CD8-positive, alpha-beta memory T cell (primary cell): Measurements from ENCODE around the gene PIGN. TPM values are rescaled to one million over a fixed set of nuclear protein-coding genes. Genes with fewer than 3 reads are reported as not detected.
A peak's percentile ranks its signal among the peaks of the same experiment; 100 is the strongest.
"Not testable (repeated sequence)": the region's sequence is repeated elsewhere in the genome, so short reads cannot be mapped to it uniquely, and the experiment has no call there.

Experiments used
- CTCF ChIA-PET: fragments of 350-600 bp; sonication (Branson Sonifier 250); formaldehyde crosslinking; loops from one replicate; lab custom pipeline; 2021; ENCODE audit warnings: antibody characterized with exemption; lab: Charles Lee
- POLR2A ChIA-PET: fragments of 350-600 bp; sonication (Branson Sonifier 250); formaldehyde crosslinking; loops from one replicate; lab custom pipeline; 2021; ENCODE audit warnings: antibody characterized with exemption; lab: Charles Lee
- DNase-seq, 5 donors: peaks; one replicate each; pipeline versions ENCODE4 v3.0.0 to v3.0.0-alpha.2; 2020 to 2022; ENCODE audit warnings: mixed read lengths in 1 of 5
- H3K27ac ChIP-seq: one replicate; pipeline ENCODE4 v1.7.0; 2013; ENCODE audit warnings: low read depth, mild to moderate bottlenecking, low read length, moderate library complexity
- H3K27me3 ChIP-seq: 2 replicates; pipeline ENCODE4 v1.7.0; 2013; ENCODE audit warnings: low read length, mild to moderate bottlenecking; ENCODE audit not compliant: insufficient read depth, poor library complexity, severe bottlenecking
- H3K36me3 ChIP-seq: 2 replicates; pipeline ENCODE4 v1.7.0; 2013; ENCODE audit warnings: mild to moderate bottlenecking, low read length, moderate library complexity; ENCODE audit not compliant: insufficient read depth
- H3K4me1 ChIP-seq: 2 replicates; pipeline ENCODE4 v1.7.0; 2013; ENCODE audit warnings: mild to moderate bottlenecking, low read length, moderate library complexity; ENCODE audit not compliant: insufficient read depth
- H3K4me3 ChIP-seq: 2 replicates; pipeline ENCODE4 v1.7.0; 2013; ENCODE audit warnings: mild to moderate bottlenecking, low read length
- H3K9me3 ChIP-seq: 2 replicates; pipeline ENCODE4 v1.7.0; 2013; ENCODE audit warnings: mild to moderate bottlenecking, low read length
- H3K27ac Mint-ChIP-seq, 8 donors: one replicate each; pipeline ENCODE4 v1.8.0; 2020 to 2021; ENCODE audit warnings: mixed read lengths in 8 of 8, mild to moderate bottlenecking in 6 of 8, inconsistent platforms in 3 of 8, moderate library complexity in 3 of 8
- H3K27me3 Mint-ChIP-seq, 2 donors: one replicate each; pipeline ENCODE4 v1.8.0; 2020 to 2021; ENCODE audit warnings: mixed read lengths in 2 of 2, mild to moderate bottlenecking in 1 of 2, moderate library complexity in 1 of 2
- H3K36me3 Mint-ChIP-seq, 3 donors: one replicate each; pipeline ENCODE4 v1.8.0; 2020 to 2021; ENCODE audit warnings: mixed read lengths in 3 of 3, inconsistent platforms in 1 of 3, mild to moderate bottlenecking in 1 of 3
- H3K4me1 Mint-ChIP-seq, 3 donors: one replicate each; pipeline ENCODE4 v1.8.0; 2020 to 2021; ENCODE audit warnings: mixed read lengths in 3 of 3, inconsistent platforms in 1 of 3, mild to moderate bottlenecking in 1 of 3
- H3K4me3 Mint-ChIP-seq, 7 donors: one replicate each; pipeline ENCODE4 v1.8.0; 2020 to 2021; ENCODE audit warnings: mixed read lengths in 7 of 7, mild to moderate bottlenecking in 6 of 7, moderate library complexity in 4 of 7, inconsistent platforms in 2 of 7
- H3K9me3 Mint-ChIP-seq, 5 donors: one replicate each; pipeline ENCODE4 v1.8.0; 2020 to 2022; ENCODE audit warnings: mixed read lengths in 5 of 5, mild to moderate bottlenecking in 3 of 5, moderate library complexity in 2 of 5, inconsistent platforms in 1 of 5
- polyA plus RNA-seq: library from polyadenylated mRNA; unstranded; fragments of 300-500 nt; fragmentation: Illumina TruSeq; gene quantifications from one replicate; pipeline ENCODE4 v1.2.3, GENCODE V29; 2021
- total RNA-seq, 2 experiments: library from RNA; stranded (reverse); gene quantifications; one replicate each; pipeline ENCODE4 v1.2.3, GENCODE V29; 2021

PIGN gene
- total and polyA plus RNA-seq, 3 experiments from 2014 or later, result 11.4 to 24.2 (median 23.2) TPM

DNA sequence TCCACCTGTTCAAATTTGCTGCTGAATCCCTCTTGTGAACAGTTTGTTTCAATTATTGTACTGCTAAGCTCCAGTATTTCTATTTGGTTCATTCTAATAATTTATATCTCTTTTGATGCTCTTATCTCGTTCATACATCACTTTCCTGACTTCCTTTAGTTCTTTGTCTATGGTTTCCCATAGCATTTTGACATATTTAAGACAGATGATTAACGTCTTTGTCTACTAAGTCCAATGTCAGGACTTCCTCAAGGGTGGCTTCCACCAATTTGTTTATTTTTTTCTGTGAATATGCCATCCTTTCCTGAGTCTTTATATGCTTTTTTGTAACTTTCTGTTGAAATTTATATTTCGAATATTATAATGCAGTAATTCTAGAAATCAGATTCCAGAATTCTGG lies 9.6 kb downstream of the PIGN start:
- ChIA-PET POLR2A (no interaction called here), CTCF (no interaction called here)
- H3K27me3 Mint-ChIP-seq, result no peaks in the 10 kb centered on the region

DNA sequence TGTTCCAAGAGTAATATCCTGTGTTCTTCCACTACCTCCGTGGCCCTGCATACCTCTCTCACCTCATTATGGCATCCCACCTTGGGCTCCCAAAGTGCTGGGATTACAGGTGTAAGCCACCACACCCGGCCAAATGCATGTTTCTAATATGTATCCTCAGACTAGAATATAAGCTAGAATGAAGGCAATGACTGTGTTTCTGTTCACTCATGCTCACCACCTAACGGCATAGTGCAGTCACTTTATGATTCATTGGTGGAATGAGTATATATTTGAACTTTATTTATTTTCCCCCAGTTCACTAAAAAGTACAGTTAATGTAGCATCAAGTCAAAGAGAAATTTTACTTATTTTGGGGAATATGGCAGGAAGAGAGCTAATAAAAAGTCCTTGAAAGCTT lies 11.3 kb downstream of the PIGN start:
- DNase-seq, result no peak
- H3K4me3 ChIP-seq, result no peak overlapping the region
- no peaks in the 10 kb centered on the region for H3K9me3 Mint-ChIP-seq

More for the DNA sequence above, 9.6 kb downstream of the PIGN start:
- H3K36me3 ChIP-seq, result no peaks in the 10 kb centered on the region
- H3K27ac Mint-ChIP-seq, result no peak overlapping the region
- peaks cover 4 to 14% (median 5%) of the 10 kb centered on the region in 3 donors for H3K4me1 Mint-ChIP-seq
- no peak for DNase-seq
- H3K9me3 ChIP-seq, result no peaks in the 10 kb centered on the region
- H3K4me1 ChIP-seq, result no peaks in the 10 kb centered on the region
- no peak overlapping the region for H3K27ac ChIP-seq
- H3K36me3 Mint-ChIP-seq, result peaks cover 0 to 10% (median 3%) of the 10 kb centered on the region in 3 donors
- H3K9me3 Mint-ChIP-seq, result no peaks in the 10 kb centered on the region
- H3K4me3 ChIP-seq, result no peak overlapping the region
- H3K27me3 ChIP-seq, result no peaks in the 10 kb centered on the region
- no peak overlapping the region for H3K4me3 Mint-ChIP-seq

DNA sequence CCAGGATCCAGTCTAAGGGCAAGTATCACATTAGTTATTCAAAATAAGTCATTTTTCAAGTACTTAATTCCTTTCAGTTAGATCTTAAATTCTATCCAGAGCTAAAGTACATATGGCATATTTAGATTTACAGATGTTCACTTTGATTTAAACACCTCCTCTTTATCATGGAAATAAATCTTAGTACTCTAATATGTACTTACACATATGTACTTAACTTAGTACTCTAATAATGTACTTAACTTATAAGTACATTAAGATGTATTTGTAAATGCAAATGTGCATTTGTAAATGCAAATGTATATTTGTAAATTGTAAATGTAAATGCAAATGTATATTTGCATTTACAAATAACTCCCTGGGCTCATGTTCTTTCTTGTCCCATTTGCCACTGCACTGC lies 14.6 kb downstream of the PIGN start:
- DNase-seq, result no peak
- Mint-ChIP-seq H3K9me3 (peaks cover 0 to 2% (median 0%) of the 10 kb centered on the region in 5 donors), H3K36me3 (peaks cover 3 to 4% (median 4%) of the 10 kb centered on the region in 3 donors), H3K27ac (no peak overlapping the region), H3K27me3 (no peaks in the 10 kb centered on the region), H3K4me3 (no peak overlapping the region), H3K4me1 (peaks cover 3 to 11% (median 7%) of the 10 kb centered on the region in 3 donors)
- Histone ChIP-seq H3K9me3 (no peaks in the 10 kb centered on the region), H3K4me1 (no peaks in the 10 kb centered on the region), H3K4me3 (no peak overlapping the region), H3K27me3 (no peaks in the 10 kb centered on the region), H3K36me3 (no peaks in the 10 kb centered on the region), H3K27ac (no peak overlapping the region)
- ChIA-PET POLR2A (no interaction called here), CTCF (no interaction called here)

More for the DNA sequence above, 11.3 kb downstream of the PIGN start:
- no peaks in the 10 kb centered on the region for H3K27me3 Mint-ChIP-seq
- ChIA-PET CTCF (no interaction called here), POLR2A (interaction anchor here (0.5 kb wide), 1 partner anchor 720 kb away, joined by 3 read pairs; no protein-coding TSS in a partner anchor)
- H3K4me1 ChIP-seq, result no peaks in the 10 kb centered on the region
- peaks cover 0 to 8% (median 3%) of the 10 kb centered on the region in 3 donors for H3K36me3 Mint-ChIP-seq
- peak overlapping the region in 1 of 8 donors; percentile 23 for H3K27ac Mint-ChIP-seq
- H3K27ac ChIP-seq, result no peak overlapping the region
- H3K36me3 ChIP-seq, result no peaks in the 10 kb centered on the region
- H3K4me1 Mint-ChIP-seq, result peaks cover 4 to 11% (median 5%) of the 10 kb centered on the region in 3 donors
- no peak overlapping the region for H3K4me3 Mint-ChIP-seq
- H3K27me3 ChIP-seq, result no peaks in the 10 kb centered on the region
- no peaks in the 10 kb centered on the region for H3K9me3 ChIP-seq

DNA sequence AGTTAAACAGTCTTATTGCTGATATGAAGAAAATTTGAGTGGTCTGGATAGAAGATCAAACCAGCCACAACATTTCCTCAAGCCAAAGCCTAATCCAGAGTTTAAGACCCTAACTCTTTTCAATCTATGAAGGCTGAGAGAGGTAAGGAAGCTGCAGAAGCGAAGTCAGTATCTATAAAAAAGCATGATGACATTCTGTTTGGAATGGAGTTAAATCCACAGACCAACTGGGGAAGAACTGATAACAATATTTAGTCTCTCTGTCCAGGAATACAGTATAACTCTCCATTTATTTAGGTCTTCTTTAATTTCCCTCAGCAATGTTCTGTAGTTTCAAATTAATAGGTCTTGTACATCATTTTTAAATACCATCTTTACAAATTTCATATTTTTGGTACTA lies 16.0 kb downstream of the PIGN start:
- H3K27ac ChIP-seq, result no peak overlapping the region
- H3K27ac Mint-ChIP-seq, result no peak overlapping the region
- H3K27me3 Mint-ChIP-seq, result no peaks in the 10 kb centered on the region
- H3K9me3 Mint-ChIP-seq, result peaks cover 0 to 4% (median 0%) of the 10 kb centered on the region in 5 donors
- H3K4me1 ChIP-seq, result no peaks in the 10 kb centered on the region
- DNase-seq, result no peak
- H3K4me1 Mint-ChIP-seq, result peaks cover 3 to 7% (median 7%) of the 10 kb centered on the region in 3 donors
- ChIA-PET CTCF (no interaction called here), POLR2A (no interaction called here)
- no peaks in the 10 kb centered on the region for H3K27me3 ChIP-seq
- no peak overlapping the region for H3K4me3 ChIP-seq
- H3K36me3 ChIP-seq, result peaks cover 2% of the 10 kb centered on the region
- peaks cover 6 to 10% (median 8%) of the 10 kb centered on the region in 3 donors for H3K36me3 Mint-ChIP-seq
- H3K9me3 ChIP-seq, result no peaks in the 10 kb centered on the region
- H3K4me3 Mint-ChIP-seq, result no peak overlapping the region

DNA sequence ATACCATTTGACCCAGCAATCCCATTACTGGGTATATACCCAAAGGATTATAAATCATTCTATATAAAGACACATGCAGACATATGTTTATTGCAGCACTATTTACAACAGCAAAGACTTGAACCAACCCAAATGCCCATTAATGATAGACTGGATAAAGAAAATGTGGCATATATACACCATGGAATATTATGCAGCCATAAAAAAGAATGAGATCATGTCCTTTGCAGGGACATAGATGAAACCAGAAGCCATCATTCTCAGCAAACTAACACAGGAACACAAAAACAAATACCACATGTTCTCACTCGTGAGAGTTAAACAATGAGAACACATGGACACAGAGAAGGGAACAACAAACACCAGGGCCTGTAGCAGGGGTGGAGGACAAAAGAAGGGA lies 20.3 kb downstream of the PIGN start:
- H3K27ac ChIP-seq, H3K36me3 ChIP-seq, POLR2A ChIA-PET, H3K4me3 ChIP-seq, H3K4me1 ChIP-seq, H3K4me3 Mint-ChIP-seq, H3K9me3 Mint-ChIP-seq, H3K27me3 Mint-ChIP-seq, H3K27me3 ChIP-seq, H3K9me3 ChIP-seq, H3K27ac Mint-ChIP-seq, DNase-seq: not testable (repeated sequence)
- Mint-ChIP-seq H3K36me3 (peaks cover 9 to 20% (median 14%) of the 10 kb centered on the region in 3 donors), H3K4me1 (peaks cover 17 to 22% (median 17%) of the 10 kb centered on the region in 3 donors)
- CTCF ChIA-PET, result interaction anchor here (0.9 kb wide), 1 partner anchor 84 kb away, joined by 3 read pairs; no protein-coding TSS in a partner anchor

DNA sequence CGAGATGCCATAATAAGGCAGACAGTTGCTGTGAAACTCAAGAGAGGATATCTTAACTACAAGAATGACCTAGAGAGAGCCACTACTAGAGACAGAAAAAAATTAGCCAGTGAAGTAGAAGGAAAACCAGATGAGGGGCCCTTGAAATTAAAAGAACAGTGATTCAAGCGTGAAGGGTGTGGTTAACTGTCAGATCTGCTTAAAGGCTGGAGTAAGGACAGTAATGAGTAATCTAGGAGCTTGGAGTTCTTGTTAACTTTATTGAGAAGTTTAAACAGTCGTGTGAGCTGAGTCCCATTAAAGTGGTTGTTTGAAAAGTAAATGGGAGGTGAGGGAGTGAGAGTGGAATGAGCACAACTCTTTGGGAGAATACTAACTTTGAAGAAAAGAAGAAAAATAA lies 21.3 kb downstream of the PIGN start:
- ChIA-PET CTCF (interaction anchor here (0.9 kb wide), 1 partner anchor 85 kb away, joined by 3 read pairs; no protein-coding TSS in a partner anchor), POLR2A (no interaction called here)
- H3K4me3 ChIP-seq, result no peak overlapping the region
- no peaks in the 10 kb centered on the region for H3K9me3 ChIP-seq
- H3K4me1 ChIP-seq, result no peaks in the 10 kb centered on the region
- no peak overlapping the region for H3K4me3 Mint-ChIP-seq
- peaks cover 17 to 22% (median 17%) of the 10 kb centered on the region in 3 donors for H3K4me1 Mint-ChIP-seq
- H3K27ac ChIP-seq, result no peak overlapping the region
- H3K27ac Mint-ChIP-seq, result no peak overlapping the region
- no peak for DNase-seq
- peaks cover 0 to 4% (median 0%) of the 10 kb centered on the region in 5 donors for H3K9me3 Mint-ChIP-seq
- no peaks in the 10 kb centered on the region for H3K27me3 ChIP-seq
- H3K36me3 Mint-ChIP-seq, result peaks cover 9 to 26% (median 14%) of the 10 kb centered on the region in 3 donors
- H3K36me3 ChIP-seq, result peaks cover 3% of the 10 kb centered on the region
- no peaks in the 10 kb centered on the region for H3K27me3 Mint-ChIP-seq

DNA sequence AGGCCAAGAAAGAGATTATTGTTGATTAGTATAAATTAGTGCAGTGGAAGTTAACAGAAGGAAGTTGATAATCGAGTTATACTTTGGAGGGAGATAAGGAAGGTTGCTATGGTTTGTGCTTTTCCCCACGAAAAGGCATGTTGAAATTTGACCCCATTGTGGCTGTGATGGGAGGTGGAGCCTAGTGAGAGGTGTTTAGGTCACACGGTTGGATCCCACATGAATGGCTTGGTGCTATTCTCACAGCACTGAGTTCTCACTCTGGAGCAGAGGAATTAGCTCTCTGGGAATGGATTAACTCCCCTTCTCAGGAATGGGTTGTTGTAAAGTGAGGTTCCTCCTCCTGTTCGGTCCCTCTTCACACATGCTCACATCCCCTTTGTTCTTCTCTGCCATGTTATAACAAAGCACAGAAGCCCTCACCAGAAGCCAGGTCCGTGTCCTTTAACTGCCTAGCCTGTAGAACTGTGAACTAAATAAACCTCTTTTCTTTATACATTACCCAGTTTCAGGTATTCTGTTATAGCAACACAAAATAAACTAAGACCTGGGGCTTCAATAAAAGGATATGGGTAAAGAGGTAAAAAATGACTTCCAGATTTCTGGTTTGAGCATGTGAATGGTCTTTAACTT lies 21.9 kb downstream of the PIGN start:
- H3K4me3 ChIP-seq, result no peak overlapping the region
- peaks cover 9 to 27% (median 14%) of the 10 kb centered on the region in 3 donors for H3K36me3 Mint-ChIP-seq
- no peak for DNase-seq
- no peaks in the 10 kb centered on the region for H3K4me1 ChIP-seq
- peaks cover 3% of the 10 kb centered on the region for H3K36me3 ChIP-seq
- H3K9me3 Mint-ChIP-seq, result peaks cover 0 to 4% (median 0%) of the 10 kb centered on the region in 5 donors
- POLR2A ChIA-PET, result no interaction called here
- no peaks in the 10 kb centered on the region for H3K27me3 Mint-ChIP-seq
- H3K4me3 Mint-ChIP-seq, result no peak overlapping the region
- peaks cover 17 to 22% (median 17%) of the 10 kb centered on the region in 3 donors for H3K4me1 Mint-ChIP-seq
- H3K27me3 ChIP-seq, result no peaks in the 10 kb centered on the region
- H3K27ac ChIP-seq, result no peak overlapping the region
- H3K27ac Mint-ChIP-seq, result peak overlapping the region in 1 of 8 donors; percentile 4
- no peaks in the 10 kb centered on the region for H3K9me3 ChIP-seq
- CTCF ChIA-PET, result no interaction called here

DNA sequence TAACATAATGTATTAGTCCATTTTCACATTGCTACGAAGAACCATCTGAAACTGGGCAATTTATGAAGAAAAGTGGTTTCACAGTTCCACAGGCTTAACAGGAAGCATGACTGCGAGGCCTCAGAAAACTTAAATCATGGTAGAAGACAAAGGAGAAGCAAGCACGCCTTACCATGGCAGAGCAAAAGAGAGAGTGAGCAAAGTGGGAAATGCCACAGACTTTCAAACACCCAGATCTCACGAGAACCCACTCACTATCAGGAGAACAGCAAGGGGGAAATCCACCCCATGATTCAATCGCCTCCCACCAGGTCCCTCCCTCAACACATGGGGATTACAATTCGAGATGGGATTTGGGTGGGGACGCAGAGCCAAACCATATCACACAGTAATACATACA lies 22.5 kb downstream of the PIGN start:
- CTCF ChIA-PET, result no interaction called here
- POLR2A ChIA-PET, result no interaction called here

More for the DNA sequence above, 22.5 kb downstream of the PIGN start:
- DNase-seq, result no peak
- peaks cover 9 to 32% (median 14%) of the 10 kb centered on the region in 3 donors for H3K36me3 Mint-ChIP-seq
- Histone ChIP-seq H3K27me3 (no peaks in the 10 kb centered on the region), H3K36me3 (peaks cover 3% of the 10 kb centered on the region), H3K27ac (no peak overlapping the region), H3K4me3 (no peak overlapping the region), H3K4me1 (no peaks in the 10 kb centered on the region), H3K9me3 (no peaks in the 10 kb centered on the region)
- peaks cover 0 to 4% (median 0%) of the 10 kb centered on the region in 5 donors for H3K9me3 Mint-ChIP-seq
- H3K27ac Mint-ChIP-seq, result peak overlapping the region in 1 of 8 donors; percentile 66
- H3K4me3 Mint-ChIP-seq, result peak overlapping the region in 1 of 7 donors; percentile 3
- H3K27me3 Mint-ChIP-seq, result no peaks in the 10 kb centered on the region
- H3K4me1 Mint-ChIP-seq, result peaks cover 17 to 22% (median 19%) of the 10 kb centered on the region in 3 donors
